HepG2 (cell line): ENCODE results near the gene RPL3. TPM values are rescaled to one million over a fixed set of nuclear protein-coding genes. Genes with fewer than 3 reads are reported as not detected.
A peak's percentile ranks its signal among the peaks of the same experiment; 100 is the strongest.

Source experiments
- BCL3 ChIP-seq: sonication (generic); formaldehyde crosslinking; IDR thresholded peaks from 2 replicates; pipeline ENCODE4 v1.5.1; 2020; ENCODE audit warnings: mild to moderate bottlenecking, missing genetic modification reagents, moderate library complexity
- FOSL1 ChIP-seq: sonication (generic); formaldehyde crosslinking; IDR thresholded peaks from 2 replicates; pipeline ENCODE4 v1.9.0; 2021; ENCODE audit warnings: missing genetic modification reagents, borderline replicate concordance
- GPN1 ChIP-seq: sonication (generic); formaldehyde crosslinking; IDR thresholded peaks from 2 replicates; pipeline ENCODE4 v1.5.1; 2020; ENCODE audit warnings: missing genetic modification reagents, borderline replicate concordance
- HIVEP1 ChIP-seq: sonication (generic); formaldehyde crosslinking; IDR thresholded peaks from 2 replicates; pipeline ENCODE4 v1.4.0; 2020; ENCODE audit warnings: mild to moderate bottlenecking, missing genetic modification reagents
- HOXA5 ChIP-seq: sonication (generic); formaldehyde crosslinking; IDR thresholded peaks from 2 replicates; pipeline ENCODE4 v1.4.0; 2020; ENCODE audit warnings: missing genetic modification reagents
- IKZF1 ChIP-seq: fragments of 450-650 bp; IDR thresholded peaks from 2 replicates; pipeline ENCODE4 v1.7.1; 2016
- JUN ChIP-seq: sonication (generic); formaldehyde crosslinking; IDR thresholded peaks from 2 replicates; pipeline ENCODE4 v1.4.0; 2020; ENCODE audit warnings: mild to moderate bottlenecking, missing genetic modification reagents
- KAT2B ChIP-seq: fragments of 150-350 bp; IDR thresholded peaks from 2 replicates; pipeline ENCODE4 v1.6.1; 2014; ENCODE audit warnings: low read depth, low read length, borderline replicate concordance
- KMT2A ChIP-seq: sonication (generic); formaldehyde crosslinking; IDR thresholded peaks from 2 replicates; pipeline ENCODE4 v1.4.0; 2020; ENCODE audit warnings: missing genetic modification reagents
- POLR2AphosphoS2 ChIP-seq: IDR thresholded peaks from 2 replicates; pipeline ENCODE4 v1.6.1; 2011; ENCODE audit warnings: low read depth, low read length, improper control_type of control experiment
- SMAD1 ChIP-seq: sonication (generic); formaldehyde crosslinking; IDR thresholded peaks from 2 replicates; pipeline ENCODE4 v1.4.0; 2020; ENCODE audit warnings: missing genetic modification reagents, low read depth, mild to moderate bottlenecking, borderline replicate concordance
- SSRP1 ChIP-seq: IDR thresholded peaks from 2 replicates; pipeline ENCODE4 v1.6.1; 2016; ENCODE audit warnings: control low read depth
- THYN1 ChIP-seq: sonication (generic); formaldehyde crosslinking; IDR thresholded peaks from 2 replicates; pipeline ENCODE4 v1.8.1; 2023; ENCODE audit warnings: low read depth, mild to moderate bottlenecking, moderate library complexity, missing genetic modification reagents, borderline replicate concordance
- ZMYM4 ChIP-seq: sonication (generic); formaldehyde crosslinking; IDR thresholded peaks from 2 replicates; pipeline ENCODE4 v1.8.1; 2023; ENCODE audit warnings: mild to moderate bottlenecking, missing genetic modification reagents
- ZNF350 ChIP-seq: sonication (generic); formaldehyde crosslinking; IDR thresholded peaks from 2 replicates; pipeline ENCODE4 v1.4.0; 2020; ENCODE audit warnings: mild to moderate bottlenecking, low read depth, missing genetic modification reagents, borderline replicate concordance
- ZNF430 ChIP-seq: sonication (generic); formaldehyde crosslinking; IDR thresholded peaks from 2 replicates; pipeline ENCODE4 v1.9.0; 2021; ENCODE audit warnings: mild to moderate bottlenecking, missing genetic modification reagents
- ZNF546 ChIP-seq: sonication (generic); formaldehyde crosslinking; conservative IDR thresholded peaks from 2 replicates; pipeline ENCODE4 v1.8.1; 2023; ENCODE audit warnings: mild to moderate bottlenecking, missing genetic modification reagents
- ZNF644 ChIP-seq: IDR thresholded peaks from 2 replicates; pipeline ENCODE4 v1.6.1; 2016; ENCODE audit warnings: low read depth
- ZNF770 ChIP-seq: sonication (generic); formaldehyde crosslinking; IDR thresholded peaks from 2 replicates; pipeline ENCODE4 v1.5.0; 2020; ENCODE audit warnings: mild to moderate bottlenecking, missing genetic modification reagents
- ZNF788 ChIP-seq: sonication (generic); formaldehyde crosslinking; IDR thresholded peaks from 2 replicates; pipeline ENCODE4 v1.5.0; 2020; ENCODE audit warnings: mild to moderate bottlenecking, missing genetic modification reagents, borderline replicate concordance
- polyA plus RNA-seq, 8 experiments: library from polyadenylated mRNA; depleted of rRNA in 3 of 8; stranded (reverse) in 7 of 8; unstranded in 1 of 8; fragments of >200 nt; fragmentation: Illumina TruSeq in 4 of 8; extraction: Trizol in 4 of 8; gene quantifications; 2 replicates each; pipeline versions ENCODE4 v1.2.1 to v1.2.3, GENCODE V29; 2011 to 2016; ENCODE audit warnings: low read depth in 4 of 8, missing spikeins in 1 of 8, mixed read lengths in 1 of 8; ENCODE audit not compliant: insufficient read depth in 1 of 8
- total RNA-seq, 5 experiments: library from RNA; depleted of rRNA; stranded (reverse); fragments of >200 nt; fragmentation: Illumina TruSeq; extraction: Trizol; gene quantifications; 2 replicates each; pipeline ENCODE4 v1.2.3, GENCODE V29; 2016; ENCODE audit warnings: low read depth in 1 of 5
- TF ChIP-seq, protein P1 (sequence below): sonication (generic); formaldehyde crosslinking; IDR thresholded peaks from 2 replicates; pipeline ENCODE4 v1.5.0; 2020; ENCODE audit warnings: missing genetic modification reagents
- TF ChIP-seq, protein P2 (sequence below): sonication (generic); formaldehyde crosslinking; IDR thresholded peaks from 2 replicates; pipeline ENCODE4 v1.4.0; 2020; ENCODE audit warnings: missing genetic modification reagents
- TF ChIP-seq, protein P3 (sequence below): sonication (generic); formaldehyde crosslinking; IDR thresholded peaks from 2 replicates; pipeline ENCODE4 v1.9.0; 2021; ENCODE audit warnings: missing genetic modification reagents, borderline replicate concordance

Gene RPL3
- total and polyA plus RNA-seq, 2 of the 13 experiments (the other 11 are each of a cell fraction or from before 2014, with no cell fraction given) = 1,051 to 3,279 TPM

GRCh38 chr22:39303892-39304671, 15.3 kb downstream of the RPL3 start (continued):
- TF ChIP-seq ZNF770 (CRISPR knock-in tag) (peak; percentile 71), ZNF350 (CRISPR knock-in tag) (no peak; the same call in 1 of the 2 replicates), ZNF430 (CRISPR knock-in tag) (no peak), KMT2A (CRISPR knock-in tag) (no peak), ZNF546 (CRISPR knock-in tag) (no peak), HOXA5 (CRISPR knock-in tag) (no peak), FOSL1 (CRISPR knock-in tag) (no peak), IKZF1 (no peak), ZNF788 (no peak), BCL3 (no peak), ZNF644 (CRISPR knock-in tag) (no peak), HIVEP1 (CRISPR knock-in tag) (no peak), ZMYM4 (CRISPR knock-in tag) (no peak), SMAD1 (no peak), KAT2B (no peak), SSRP1 (CRISPR knock-in tag) (no peak), THYN1 (CRISPR knock-in tag) (no peak), JUN (no peak), POLR2AphosphoS2 (no peak), GPN1 (CRISPR knock-in tag) (no peak)
- TF ChIP-seq, protein P1, sequence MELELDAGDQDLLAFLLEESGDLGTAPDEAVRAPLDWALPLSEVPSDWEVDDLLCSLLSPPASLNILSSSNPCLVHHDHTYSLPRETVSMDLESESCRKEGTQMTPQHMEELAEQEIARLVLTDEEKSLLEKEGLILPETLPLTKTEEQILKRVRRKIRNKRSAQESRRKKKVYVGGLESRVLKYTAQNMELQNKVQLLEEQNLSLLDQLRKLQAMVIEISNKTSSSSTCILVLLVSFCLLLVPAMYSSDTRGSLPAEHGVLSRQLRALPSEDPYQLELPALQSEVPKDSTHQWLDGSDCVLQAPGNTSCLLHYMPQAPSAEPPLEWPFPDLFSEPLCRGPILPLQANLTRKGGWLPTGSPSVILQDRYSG (CRISPR knock-in tag) = no peak
- TF ChIP-seq, protein P2, sequence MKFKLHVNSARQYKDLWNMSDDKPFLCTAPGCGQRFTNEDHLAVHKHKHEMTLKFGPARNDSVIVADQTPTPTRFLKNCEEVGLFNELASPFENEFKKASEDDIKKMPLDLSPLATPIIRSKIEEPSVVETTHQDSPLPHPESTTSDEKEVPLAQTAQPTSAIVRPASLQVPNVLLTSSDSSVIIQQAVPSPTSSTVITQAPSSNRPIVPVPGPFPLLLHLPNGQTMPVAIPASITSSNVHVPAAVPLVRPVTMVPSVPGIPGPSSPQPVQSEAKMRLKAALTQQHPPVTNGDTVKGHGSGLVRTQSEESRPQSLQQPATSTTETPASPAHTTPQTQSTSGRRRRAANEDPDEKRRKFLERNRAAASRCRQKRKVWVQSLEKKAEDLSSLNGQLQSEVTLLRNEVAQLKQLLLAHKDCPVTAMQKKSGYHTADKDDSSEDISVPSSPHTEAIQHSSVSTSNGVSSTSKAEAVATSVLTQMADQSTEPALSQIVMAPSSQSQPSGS (CRISPR knock-in tag) = no peak
- TF ChIP-seq, protein P3, sequence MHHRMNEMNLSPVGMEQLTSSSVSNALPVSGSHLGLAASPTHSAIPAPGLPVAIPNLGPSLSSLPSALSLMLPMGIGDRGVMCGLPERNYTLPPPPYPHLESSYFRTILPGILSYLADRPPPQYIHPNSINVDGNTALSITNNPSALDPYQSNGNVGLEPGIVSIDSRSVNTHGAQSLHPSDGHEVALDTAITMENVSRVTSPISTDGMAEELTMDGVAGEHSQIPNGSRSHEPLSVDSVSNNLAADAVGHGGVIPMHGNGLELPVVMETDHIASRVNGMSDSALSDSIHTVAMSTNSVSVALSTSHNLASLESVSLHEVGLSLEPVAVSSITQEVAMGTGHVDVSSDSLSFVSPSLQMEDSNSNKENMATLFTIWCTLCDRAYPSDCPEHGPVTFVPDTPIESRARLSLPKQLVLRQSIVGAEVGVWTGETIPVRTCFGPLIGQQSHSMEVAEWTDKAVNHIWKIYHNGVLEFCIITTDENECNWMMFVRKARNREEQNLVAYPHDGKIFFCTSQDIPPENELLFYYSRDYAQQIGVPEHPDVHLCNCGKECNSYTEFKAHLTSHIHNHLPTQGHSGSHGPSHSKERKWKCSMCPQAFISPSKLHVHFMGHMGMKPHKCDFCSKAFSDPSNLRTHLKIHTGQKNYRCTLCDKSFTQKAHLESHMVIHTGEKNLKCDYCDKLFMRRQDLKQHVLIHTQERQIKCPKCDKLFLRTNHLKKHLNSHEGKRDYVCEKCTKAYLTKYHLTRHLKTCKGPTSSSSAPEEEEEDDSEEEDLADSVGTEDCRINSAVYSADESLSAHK (CRISPR knock-in tag) = no peak
